T-helper 22 cell (primary cell): Measurements from ENCODE around the gene OR8G5.

ENCODE experiments used
- DNase-seq: peaks from one replicate; pipeline ENCODE4 v3.0.0-alpha.2; 2020; ENCODE audit warnings: low read depth

The OR8G5 gene

DNA sequence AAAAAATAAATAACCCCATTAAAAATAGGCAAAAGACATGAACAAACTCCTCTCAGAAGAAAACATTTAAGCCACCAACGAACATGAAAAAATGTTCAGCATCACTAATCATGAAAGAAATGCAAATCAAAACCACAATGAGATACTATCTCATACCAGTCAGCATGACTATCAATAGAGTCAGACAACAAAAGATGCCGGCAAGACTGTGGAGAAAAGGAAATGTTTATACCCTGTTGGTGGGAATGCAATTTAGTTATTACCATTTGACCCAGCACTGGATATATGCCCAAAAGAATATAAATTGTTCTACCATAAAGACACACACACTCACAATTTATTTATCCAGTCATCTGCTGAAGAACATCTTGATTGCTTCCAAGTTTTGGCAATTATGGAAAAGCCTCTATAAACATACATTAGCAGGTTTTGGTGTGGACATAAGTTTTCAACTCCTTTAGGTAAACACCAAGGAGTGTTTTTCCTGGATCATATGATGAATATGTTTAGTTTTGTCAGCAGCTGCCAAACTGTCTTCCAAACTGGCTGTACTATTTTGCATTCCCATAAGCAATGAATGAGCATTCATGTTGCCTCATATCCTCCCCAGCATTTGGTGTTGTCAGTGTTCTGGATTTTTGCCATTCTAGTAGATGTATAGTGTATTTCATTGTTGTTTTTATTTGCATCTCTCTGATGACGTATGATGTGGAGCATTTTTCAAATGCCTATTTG is 29.6 kb downstream of the OR8G5 start:
- no peak for DNase-seq

DNA sequence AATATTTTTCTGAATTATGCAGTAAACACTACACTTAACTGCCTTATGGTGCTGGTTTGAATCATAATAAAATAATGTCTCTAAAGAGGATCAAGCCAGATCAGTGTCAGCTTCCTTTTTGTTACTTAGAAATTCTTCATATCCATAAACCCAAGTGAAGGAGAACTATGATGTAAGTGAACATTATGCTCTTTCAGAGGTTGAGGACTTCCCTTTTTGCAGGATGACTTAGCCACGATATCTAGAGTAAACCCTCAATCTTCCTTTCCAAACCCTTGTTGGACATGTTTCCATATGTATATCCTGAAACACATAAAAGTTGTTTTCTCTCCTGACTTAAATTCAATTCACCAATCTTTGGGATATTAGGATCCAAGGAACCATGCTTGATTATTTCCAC is 38.5 kb downstream of the OR8G5 start:
- DNase-seq, result no peak

DNA sequence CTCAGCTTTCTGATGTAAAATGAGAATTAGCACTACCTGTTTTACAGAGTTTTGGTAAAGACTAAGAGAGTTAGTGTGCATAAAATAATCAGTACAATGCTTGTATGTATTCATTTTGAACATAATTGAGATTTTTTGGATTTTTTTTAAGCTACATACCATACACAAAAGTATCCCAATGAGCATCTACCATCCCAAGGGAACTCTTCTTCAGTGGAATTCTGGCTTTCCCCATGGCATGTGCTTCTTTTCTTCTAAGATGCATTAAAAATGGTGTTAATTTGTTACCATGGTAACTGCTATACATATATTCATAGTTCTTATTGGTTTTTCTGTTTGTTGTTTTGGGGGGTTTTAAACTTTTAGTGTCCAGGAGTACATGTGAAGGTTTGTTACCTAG is 39.8 kb downstream of the OR8G5 start:
- no peak for DNase-seq

DNA sequence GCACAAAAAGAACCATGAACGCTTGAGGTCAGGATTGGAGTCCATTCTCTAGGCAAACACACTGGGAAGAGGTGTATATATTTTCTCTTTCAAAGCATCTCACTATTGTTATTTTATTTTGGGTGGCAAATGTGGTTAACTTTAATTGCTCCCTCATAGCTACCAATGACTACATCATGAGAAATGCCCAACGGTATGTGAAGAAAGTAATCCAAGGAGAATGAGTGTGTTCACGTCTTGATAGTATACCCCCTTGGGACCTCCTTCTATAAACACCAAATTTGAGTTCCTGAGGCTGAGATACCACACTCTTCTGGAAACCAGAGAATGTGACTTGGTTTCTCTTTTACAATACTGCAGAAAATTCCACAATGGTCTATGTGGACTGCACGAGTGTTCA is 41.7 kb downstream of the OR8G5 start:
- no peak for DNase-seq

DNA sequence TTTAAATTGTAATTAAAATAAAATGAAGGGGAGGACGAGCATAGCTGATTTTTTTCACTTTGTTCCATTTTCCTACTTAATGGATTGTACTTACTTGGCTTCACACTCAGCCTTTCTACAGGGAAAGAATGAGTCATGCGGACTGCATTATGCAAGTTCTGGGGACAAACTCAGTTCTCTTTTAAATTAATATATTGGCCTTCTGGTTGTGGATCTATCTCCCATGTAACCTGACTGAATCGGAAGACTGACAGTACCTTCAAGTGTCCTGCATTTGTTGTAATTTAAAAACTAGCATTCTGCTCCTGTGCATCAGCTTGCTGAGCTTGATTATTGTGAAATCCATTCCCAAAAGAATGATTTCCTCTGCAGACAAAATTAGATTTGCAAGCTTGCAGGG is 45.4 kb downstream of the OR8G5 start:
- no peak for DNase-seq

DNA sequence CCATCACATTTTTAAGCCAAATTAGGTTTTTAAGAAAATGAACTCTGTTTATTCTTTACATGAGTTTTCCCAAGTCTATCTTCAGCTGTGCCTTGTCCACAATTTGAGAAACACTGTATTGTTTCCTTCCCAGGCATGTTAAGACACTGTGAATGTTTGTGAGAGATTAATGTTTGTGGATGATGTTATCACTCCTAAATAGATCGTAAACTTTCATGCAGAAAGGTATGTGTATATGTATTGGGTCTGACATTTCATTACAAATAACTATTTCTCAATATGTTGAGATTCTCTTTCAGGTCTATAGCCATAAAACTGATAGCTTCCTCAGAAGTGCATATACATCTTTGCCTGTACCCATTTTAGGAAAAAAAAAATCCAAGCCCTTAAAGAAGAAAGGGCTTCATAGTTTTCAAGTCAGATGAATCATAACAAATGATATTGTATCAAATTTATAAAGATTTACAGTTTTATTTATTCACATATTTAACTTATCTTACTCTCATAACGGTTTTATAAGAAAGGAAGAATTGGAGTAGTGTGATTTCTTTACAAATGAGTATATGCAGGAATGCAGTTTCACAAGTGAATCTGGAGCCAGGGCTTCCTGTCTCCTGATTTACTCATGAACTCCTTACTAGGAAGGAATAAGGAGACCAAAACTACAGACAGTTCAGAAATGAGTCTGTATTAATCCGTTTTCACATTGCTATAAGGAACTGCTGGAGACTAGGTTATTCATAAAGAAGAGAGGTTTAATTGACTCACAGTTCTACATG is 46.4 kb downstream of the OR8G5 start:
- no peak for DNase-seq

DNA sequence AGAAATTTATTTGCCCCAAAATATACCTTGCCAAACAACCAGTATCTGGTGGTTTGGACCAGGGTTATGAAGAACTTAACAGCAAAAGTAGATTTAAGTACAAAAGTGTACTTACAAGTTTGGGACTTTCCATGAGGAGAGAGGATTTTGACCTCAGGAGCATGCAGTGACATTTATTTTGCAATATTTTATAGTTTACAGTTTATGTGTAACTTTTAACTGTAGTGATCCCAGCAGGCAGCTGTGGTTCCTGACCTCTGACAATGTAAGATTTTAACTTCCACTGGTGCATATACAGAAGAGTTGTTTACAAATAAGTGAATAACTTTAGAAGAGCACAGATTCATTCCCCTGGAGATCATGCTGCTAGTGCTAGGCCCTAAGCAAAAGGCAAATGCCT is 50.9 kb downstream of the OR8G5 start:
- DNase-seq, result no peak

DNA sequence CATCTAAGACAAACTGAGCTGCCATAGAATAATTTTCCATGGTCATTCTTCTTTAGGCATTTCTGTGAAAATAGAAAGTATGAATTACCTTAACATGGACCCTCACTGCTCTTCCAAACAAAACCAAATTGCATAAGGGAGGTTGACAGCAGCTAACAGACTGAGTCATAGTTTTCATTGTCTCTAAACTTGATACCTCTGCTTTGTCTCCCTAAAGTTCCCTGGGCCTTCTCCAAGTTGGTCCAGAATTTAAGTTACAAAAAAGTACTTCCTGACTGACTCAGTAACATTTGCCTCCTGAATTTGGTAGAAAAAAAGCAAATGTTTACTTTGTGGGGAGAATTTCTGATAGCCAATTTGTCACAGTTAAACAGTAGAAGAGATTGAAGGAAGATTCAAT is 54.5 kb downstream of the OR8G5 start:
- DNase-seq, result no peak

DNA sequence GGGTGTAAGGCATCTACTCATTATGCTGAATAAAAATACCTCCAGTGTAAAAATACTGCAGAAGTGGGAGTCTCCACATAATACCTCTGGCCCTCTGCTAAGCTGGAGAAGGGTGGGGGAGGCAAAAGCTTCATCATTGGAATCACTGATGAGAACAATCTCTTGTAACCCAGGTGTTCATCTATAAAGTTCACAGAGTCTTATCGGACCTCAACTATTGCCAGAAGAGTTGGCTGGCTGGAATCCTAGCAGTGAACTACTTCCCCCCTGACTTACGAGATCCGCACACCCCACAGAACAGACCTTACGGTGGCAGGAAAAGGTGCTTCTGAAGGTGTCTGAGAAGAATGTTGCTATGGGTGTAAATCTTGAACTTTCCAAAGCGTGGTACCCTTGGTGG is 55.1 kb downstream of the OR8G5 start:
- no peak for DNase-seq

DNA sequence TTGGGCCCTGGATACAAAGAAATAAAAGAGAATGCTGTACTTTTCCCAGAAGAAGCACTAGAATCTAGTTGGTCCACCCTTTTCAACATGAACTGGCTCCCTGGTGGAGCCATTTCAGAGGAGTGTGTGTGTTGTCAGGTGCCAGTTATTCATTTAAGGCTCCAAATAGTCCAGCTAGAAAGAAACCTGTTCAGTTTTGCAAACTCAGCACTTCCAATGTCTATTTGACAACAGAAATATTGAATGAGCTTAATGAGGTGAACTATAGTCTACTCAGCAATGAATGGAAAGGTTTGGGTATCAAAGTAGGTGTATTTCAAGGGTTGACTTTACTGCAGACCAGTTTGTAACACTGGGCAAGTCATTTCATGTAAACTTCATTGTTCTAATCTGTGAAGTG is 55.5 kb downstream of the OR8G5 start:
- no peak for DNase-seq

DNA sequence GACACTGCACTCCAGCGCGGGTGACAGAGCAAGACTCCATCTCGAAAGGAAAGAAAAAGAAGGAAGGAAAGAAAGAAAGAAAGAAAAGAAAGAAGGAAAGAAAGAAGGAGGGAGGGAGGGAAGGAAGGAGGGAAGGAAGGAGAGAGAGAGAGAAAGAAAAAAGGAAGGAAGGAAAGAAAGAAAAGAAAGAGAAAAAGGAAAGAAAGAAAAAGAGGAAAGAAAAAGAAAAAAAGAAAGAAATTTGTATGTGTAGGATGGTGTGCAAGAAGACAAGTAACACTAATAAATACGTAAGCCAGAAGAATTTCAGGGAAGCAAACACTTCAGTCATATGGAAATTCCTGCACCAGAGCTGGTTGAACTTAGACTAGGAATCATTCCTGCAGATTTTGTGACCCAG is 57.0 kb downstream of the OR8G5 start:
- no peak for DNase-seq

DNA sequence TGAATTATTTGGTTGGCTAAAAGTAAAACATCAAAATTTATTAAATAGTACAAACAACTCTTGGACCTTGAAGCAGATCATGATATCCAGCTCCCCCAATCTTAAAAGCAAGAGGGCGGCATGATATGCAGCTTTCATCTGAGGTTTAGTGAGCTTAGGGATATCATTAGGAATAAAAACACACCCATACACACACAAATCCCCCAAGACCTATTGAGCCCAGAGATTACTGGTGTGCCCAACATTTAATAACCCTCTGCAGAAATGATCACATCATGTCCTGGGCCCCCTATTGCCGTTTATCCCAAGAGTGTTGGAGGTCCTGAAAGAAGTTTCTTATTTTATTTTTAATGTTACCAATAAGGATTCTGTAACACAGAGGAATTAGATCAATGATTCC is 57.7 kb downstream of the OR8G5 start, which contains the start of gene OR8D1:
Gene OR8D1, minus strand, starts transcription at position 101 of the 400 bp plus-strand sequence. CDS start 3,183 bp downstream, outside the sequence.
- no peak for DNase-seq

DNA sequence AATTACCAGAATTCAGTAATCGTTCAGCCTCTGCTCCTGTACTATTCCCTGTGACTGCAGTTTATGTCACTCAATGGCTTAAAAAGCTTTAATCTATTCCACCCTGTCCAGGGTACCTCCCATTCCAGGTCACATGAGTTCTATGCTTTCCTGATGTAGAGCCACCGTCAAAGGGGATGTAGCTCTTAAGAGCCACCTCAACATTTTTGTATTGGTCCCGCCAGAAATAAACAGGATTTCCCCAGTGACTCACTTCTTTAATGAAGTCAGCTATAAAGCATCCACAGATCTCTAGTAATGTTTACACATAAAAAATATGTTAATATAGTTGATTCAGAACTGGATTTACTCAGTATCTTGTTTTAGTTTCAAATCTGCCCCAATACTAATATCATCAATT is 58.9 kb downstream of the OR8G5 start:
- DNase-seq, result no peak
